Activated T-cell treated with anti-CD3 and anti-CD28 coated beads for 1 hour (primary cell): ENCODE data around the gene SNRNP27.
A peak's percentile ranks its signal among the peaks of the same experiment; 100 is the strongest.
"Not testable (repeated sequence)": the region's sequence is repeated elsewhere in the genome, so short reads cannot be mapped to it uniquely, and the experiment has no call there.

ENCODE experiments used
- DNase-seq: peaks from one replicate; pipeline ENCODE4 v3.0.0-alpha.2; 2020; ENCODE audit warnings: low read depth

SNRNP27 gene

DNA sequence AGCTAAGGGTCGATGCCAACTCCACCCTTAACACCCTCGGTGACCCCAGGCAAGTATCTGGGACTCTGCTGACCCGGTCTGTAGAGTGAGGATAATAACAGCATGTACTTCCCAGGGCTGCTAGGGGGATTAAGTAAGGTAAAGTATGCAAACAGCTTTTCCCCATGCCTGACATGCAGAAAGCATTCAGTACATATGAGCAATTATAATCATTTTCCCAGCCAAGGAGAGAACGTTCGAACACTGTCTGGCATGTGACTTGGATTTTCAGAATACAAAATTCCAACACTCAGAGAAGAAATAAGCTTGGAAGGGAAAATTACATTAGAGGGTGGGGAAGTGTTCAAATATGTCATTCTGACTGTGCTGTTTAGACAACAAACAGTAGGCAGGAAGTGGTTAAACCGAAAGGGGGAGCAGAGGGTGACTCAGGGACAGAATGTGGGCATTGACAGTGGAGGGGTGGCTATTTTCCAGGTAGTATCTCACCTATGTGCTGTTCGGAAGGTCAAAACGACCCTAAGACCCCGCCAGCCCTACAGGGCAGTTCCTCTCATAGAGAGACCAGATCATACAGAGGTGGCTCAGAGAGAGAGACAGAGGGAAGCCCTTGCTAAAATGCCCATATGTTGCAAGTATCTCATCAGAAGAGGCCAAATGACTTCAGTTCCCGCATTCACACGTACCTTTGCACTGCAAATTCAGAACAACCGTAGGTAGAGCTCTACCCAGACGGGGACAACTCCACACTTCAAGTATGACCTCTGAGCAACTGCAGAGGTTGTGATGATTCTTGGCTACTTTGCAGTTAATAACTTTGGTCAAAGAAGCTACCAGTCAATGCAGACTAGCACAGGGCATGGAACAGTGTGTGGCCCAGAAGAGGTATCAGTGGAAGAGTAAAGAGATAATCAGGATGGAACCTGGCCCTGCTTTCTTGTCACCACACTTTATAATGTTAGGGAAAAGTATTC is 52.9 kb downstream of the SNRNP27 start:
- DNase-seq = peak; percentile 33

DNA sequence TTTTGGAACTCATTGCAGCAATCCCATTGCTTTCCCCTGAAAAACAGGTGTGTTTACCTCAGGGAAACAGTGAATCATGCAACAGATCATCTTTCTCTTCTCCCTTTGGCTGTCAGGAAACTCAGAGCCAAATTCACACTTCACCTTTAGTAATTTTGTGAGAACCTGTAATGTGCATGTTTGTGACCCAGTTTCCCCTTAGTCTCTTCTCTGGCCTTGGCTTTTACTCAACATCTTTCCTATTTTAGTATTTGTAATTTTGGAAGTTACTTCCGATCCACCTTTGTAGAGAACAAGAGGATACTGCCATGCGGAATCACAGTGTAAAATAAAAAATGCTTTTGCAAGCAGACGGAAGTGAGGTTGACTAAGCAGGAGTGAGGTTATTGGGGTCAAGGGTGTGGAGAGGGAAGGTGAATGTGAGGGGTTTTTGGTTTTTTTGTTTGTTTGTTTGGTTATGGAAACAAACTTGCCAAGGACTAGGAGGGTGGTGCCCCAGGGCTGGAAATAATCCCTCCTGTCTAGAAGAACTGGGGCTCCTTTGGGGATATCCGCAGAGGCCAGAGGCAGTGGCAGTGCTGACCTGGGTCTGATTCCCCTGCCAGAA is 53.7 kb downstream of the SNRNP27 start:
- DNase-seq = no peak

DNA sequence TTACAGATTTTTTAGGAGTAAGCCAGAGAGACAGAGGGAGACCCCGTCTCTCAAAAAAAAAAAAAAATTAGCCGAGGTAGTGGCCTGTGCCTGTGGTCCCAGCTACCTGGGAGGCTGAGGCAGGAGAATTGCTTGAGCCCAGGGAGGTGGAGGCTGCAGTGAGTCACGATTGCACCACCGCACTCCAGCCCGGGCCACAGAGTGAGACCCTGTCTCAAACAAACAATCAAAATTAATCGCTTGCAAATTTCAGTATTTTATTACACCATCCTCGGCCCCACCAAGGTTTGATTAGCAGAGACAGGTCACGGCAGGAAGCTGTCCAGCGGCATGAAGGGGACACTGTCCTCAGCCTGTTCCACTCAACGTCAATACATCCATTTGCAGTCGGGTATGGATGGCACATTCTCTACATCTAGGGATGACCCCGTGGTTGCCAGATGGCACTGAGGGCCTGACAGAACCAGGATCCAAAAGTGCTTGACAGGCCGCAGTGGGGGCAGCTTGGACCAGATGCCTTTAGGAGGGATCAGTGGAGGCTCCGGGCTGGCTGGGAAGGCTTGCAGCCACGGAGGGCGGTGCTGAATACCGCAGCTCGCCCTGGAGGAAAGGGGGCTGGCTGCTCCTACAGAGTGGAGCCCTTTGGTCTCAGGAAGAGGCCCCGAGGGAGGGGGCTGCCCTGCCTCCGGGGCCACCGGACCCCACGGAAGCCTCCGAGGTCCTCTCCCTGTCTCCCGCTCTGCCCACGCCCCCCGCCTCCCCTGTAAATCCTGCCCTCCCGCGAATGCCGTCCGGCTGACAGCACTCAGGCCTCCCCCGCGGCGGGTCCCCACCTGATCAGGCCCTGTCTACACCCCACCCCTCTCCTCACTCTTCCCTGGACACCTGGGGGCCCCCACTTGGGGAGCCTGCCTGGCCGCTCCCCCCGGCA is 54.5 kb downstream of the SNRNP27 start:
- DNase-seq = no peak

DNA sequence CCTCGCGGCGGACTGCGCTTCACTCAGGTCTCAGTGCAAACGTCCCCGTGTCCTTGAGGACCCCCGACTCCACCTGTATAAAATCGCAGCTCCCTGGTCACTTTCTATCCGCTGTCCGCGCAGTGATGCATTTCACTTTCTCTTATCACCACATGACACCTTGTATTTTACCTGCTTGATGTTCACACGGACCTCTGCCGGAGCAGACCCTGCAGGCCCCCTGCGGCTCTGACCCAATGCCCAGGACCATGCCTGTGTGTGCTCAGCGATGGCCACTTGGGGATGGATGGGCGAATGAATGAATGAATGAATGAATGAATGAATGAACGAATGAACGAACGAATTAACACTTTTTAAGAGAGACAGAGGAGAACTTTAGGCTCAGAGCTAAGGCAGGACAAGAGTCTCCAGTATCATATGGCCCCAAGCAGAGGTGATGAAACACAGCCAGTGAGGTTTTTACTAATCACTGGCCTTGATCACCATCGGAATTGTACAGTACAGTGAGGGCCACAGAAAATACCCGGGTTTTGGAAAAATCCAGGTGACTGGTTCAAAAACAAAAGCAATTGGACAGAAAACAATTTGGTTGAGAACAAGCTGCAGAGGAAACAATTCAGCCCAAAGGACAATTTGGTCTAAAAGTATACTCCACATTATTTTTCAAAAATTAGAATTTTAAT is 55.3 kb downstream of the SNRNP27 start:
- DNase-seq = no peak

DNA sequence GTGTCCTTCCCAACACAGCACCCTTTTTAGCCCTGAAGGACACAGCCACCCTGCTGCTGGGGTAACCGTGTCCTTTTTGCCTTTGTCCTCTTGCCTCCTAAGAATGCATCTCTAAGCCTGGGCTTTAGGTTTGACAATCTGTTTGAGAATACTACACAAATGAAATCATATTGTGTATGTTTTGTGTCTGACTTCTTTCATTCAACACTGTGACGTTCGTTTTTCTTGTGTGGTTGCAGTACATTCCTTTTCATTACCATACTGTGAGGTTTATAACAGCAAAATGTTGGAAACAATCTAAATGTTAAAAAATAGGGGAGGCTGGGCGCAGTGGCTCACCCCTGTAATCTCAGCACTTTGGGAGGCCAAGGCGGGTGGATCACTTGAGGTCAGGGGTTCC is 56.5 kb downstream of the SNRNP27 start:
- DNase-seq = no peak

DNA sequence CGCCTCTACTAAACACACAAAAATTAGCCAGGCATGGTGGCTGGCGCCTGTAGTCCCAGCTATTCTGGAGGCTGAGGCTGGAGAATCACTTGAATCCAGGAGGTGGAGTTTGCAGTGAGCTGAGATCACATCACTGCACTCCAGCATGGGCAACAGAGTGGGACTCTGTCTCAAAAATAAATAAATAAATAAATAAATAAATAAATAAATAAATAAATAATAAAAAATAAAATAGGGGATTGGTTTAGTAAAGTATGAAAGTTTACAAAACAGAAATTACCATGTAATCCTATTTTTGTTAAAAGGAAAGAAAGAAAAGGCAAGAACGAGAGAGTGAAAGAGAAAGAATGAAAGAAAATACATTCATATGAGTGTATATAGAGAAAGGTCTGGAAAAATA is 56.9 kb downstream of the SNRNP27 start:
- not testable (repeated sequence) for DNase-seq

DNA sequence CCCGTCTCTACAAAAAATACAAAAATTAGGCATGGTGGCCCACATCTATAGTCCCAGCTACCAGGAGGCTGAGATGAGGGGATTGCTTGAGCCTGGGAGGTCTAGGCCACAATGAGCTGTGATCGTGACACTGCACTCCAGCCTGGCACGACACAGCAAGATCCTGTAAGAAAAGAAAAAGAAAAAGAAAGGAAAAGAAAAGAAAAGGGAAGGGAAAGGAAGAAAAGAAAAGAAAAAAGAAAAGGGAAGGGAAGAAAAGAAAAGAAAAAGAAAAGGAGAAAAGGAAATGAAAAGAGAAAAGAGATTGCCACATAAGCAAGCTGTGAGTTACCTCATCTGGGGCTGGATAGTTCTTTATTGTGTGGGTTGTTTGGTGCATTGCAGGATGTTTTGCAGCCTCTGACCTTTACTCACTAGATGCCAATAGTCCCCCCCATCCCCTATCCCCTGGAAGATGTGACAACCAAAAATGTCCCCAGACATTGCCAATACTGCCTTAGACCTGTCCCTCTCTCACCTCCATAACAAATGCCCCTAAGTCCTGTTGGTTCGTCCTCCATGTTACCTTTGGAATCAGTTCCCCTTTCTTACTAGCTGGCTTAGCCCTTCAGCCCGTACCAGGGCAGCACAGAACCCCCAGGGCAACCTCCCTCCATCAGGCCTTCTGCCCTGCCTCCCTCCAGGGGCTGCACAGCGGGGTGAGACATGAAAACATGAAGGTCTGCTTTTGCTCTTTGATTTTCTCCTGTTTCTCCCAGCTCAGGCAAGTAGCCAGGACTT is 58.8 kb downstream of the SNRNP27 start:
- no peak for DNase-seq

DNA sequence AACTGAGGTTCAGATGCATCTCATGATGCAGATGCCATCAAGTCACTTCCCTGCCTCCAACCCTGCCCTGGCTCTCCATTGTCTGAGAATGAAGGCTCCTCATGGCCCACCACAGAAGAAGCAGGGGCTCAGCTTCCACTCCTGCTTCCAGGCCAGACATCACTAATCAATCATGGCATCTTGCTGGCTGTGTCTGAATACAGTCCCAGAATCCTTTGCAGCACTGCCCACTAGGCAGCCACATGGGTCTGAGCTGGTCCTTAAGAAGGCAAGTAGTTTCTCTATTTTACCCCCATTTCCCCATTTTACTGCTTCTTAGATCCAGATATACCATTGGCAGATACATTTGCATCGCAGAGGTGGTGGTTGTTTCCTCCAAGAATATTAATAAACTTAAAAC is 60.3 kb downstream of the SNRNP27 start:
- DNase-seq = no peak
